ENCODE results near the gene TPT1.
"Not testable (repeated sequence)": the region's sequence is repeated elsewhere in the genome, so short reads cannot be mapped to it uniquely, and the experiment has no call there.

Gene TPT1

GRCh38 chr13:45367358-45367757 is 26.4 kb upstream of the TPT1 start:
- DNase-seq (ENCODE audit: low spot score) = peak; percentile 56

GRCh38 chr13:45365558-45365885 is 24.5 kb upstream of the TPT1 start:
- no peak for DNase-seq (ENCODE audit: low spot score)

GRCh38 chr13:45364876-45365557 is 24.0 kb upstream of the TPT1 start:
- DNase-seq (ENCODE audit: low spot score) = no peak

- DNase-seq (ENCODE audit: low spot score) = peak; percentile 75
Measured at GRCh38 chr13:45362939-45363338, 22.0 kb upstream of the TPT1 start.

- DNase-seq (ENCODE audit: low spot score) = no peak
Measured at GRCh38 chr13:45361596-45362206, 20.7 kb upstream of the TPT1 start.

- DNase-seq (ENCODE audit: low spot score) = no peak
Measured at GRCh38 chr13:45356966-45357672, 16.1 kb upstream of the TPT1 start.

GRCh38 chr13:45353895-45354294 is 12.9 kb upstream of the TPT1 start:
- no peak for DNase-seq (ENCODE audit: low spot score)

- no peak for DNase-seq (ENCODE audit: low spot score)
Measured at GRCh38 chr13:45352031-45352430, 11.0 kb upstream of the TPT1 start.

GRCh38 chr13:45350152-45350551 is 9.2 kb upstream of the TPT1 start:
- no peak for DNase-seq (ENCODE audit: low spot score)

GRCh38 chr13:45349438-45349837 is 8.5 kb upstream of the TPT1 start:
- DNase-seq (ENCODE audit: low spot score) = no peak

- not testable (repeated sequence) for DNase-seq (ENCODE audit: low spot score)
Measured at GRCh38 chr13:45344064-45344463, 3.1 kb upstream of the TPT1 start.

GRCh38 chr13:45343102-45343501 is 2.1 kb upstream of the TPT1 start:
- DNase-seq (ENCODE audit: low spot score) = not testable (repeated sequence)

GRCh38 chr13:45342668-45343067 is 1.7 kb upstream of the TPT1 start:
- DNase-seq (ENCODE audit: low spot score) = not testable (repeated sequence)

GRCh38 chr13:45341799-45342500 is 967 bp upstream of the TPT1 start:
- no peak for DNase-seq (ENCODE audit: low spot score)

GRCh38 chr13:45340422-45341033 is 455 bp downstream of the TPT1 start:
- peak; percentile 66 for DNase-seq (ENCODE audit: low spot score)

- no peak for DNase-seq (ENCODE audit: low spot score)
Measured at GRCh38 chr13:45339867-45340266, 1.1 kb downstream of the TPT1 start.

GRCh38 chr13:45339399-45339798 is 1.6 kb downstream of the TPT1 start:
- DNase-seq (ENCODE audit: low spot score) = no peak

GRCh38 chr13:45337803-45338202 is 3.2 kb downstream of the TPT1 start:
- DNase-seq (ENCODE audit: low spot score) = no peak

- no peak for DNase-seq (ENCODE audit: low spot score)
Measured at GRCh38 chr13:45337395-45337794, 3.6 kb downstream of the TPT1 start.

- no peak for DNase-seq (ENCODE audit: low spot score)
Measured at GRCh38 chr13:45336025-45336800, 4.8 kb downstream of the TPT1 start.

- no peak for DNase-seq (ENCODE audit: low spot score)
Measured at GRCh38 chr13:45335397-45336024, 5.5 kb downstream of the TPT1 start.
